H9 (cell line): ENCODE data around the gene MLST8. TPM values are rescaled to one million over a fixed set of nuclear protein-coding genes. Genes with fewer than 3 reads are reported as not detected.

ENCODE experiments used
- DNase-seq: peaks from one replicate; pipeline ENCODE4 v3.0.0-alpha.2; 2017
- H2AFZ ChIP-seq: one replicate; pipeline ENCODE4 v1.6.1; 2013; ENCODE audit warnings: mild to moderate bottlenecking, low read length, control low read depth, moderate library complexity
- H2AK5ac ChIP-seq: 2 replicates; pipeline ENCODE4 v1.6.1; 2013; ENCODE audit warnings: low read length, control low read depth, mixed read lengths; ENCODE audit not compliant: insufficient read length
- H2BK120ac ChIP-seq: one replicate; pipeline ENCODE4 v1.6.1; 2013; ENCODE audit warnings: low read depth, mild to moderate bottlenecking, low read length, control low read depth, inconsistent platforms; ENCODE audit not compliant: poor library complexity, severe bottlenecking
- H2BK12ac ChIP-seq: 2 replicates; pipeline ENCODE4 v1.6.1; 2013; ENCODE audit warnings: low read length, control low read depth, mixed read lengths, low read depth; ENCODE audit not compliant: insufficient read length
- H2BK15ac ChIP-seq: 2 replicates; pipeline ENCODE4 v1.6.1; 2013; ENCODE audit warnings: low read depth, low read length, control low read depth
- H2BK20ac ChIP-seq: one replicate; pipeline ENCODE4 v1.6.1; 2013; ENCODE audit warnings: low read depth, mild to moderate bottlenecking, low read length, control low read depth, inconsistent platforms; ENCODE audit not compliant: poor library complexity, severe bottlenecking
- H2BK5ac ChIP-seq: 2 replicates; pipeline ENCODE4 v1.6.1; 2013; ENCODE audit warnings: low read length, control low read depth, mixed read lengths; ENCODE audit not compliant: insufficient read length
- H3K14ac ChIP-seq: 2 replicates; pipeline ENCODE4 v1.6.1; 2013; ENCODE audit warnings: low read length, control low read depth; ENCODE audit not compliant: insufficient read depth
- H3K18ac ChIP-seq: 2 replicates; pipeline ENCODE4 v1.6.1; 2013; ENCODE audit warnings: low read depth, mild to moderate bottlenecking, mixed read lengths, low read length, control low read depth; ENCODE audit not compliant: insufficient read length
- H3K23ac ChIP-seq: 2 replicates; pipeline ENCODE4 v1.6.1; 2013; ENCODE audit warnings: low read length, control low read depth, mixed read lengths, low read depth; ENCODE audit not compliant: insufficient read length
- H3K23me2 ChIP-seq: 2 replicates; pipeline ENCODE4 v1.6.1; 2013; ENCODE audit warnings: low read depth, mild to moderate bottlenecking, mixed read lengths, low read length, control low read depth; ENCODE audit not compliant: insufficient read length, poor library complexity, severe bottlenecking
- H3K27ac ChIP-seq: 2 replicates; pipeline ENCODE4 v1.5.1; 2013; ENCODE audit warnings: low read length, control low read depth, mixed read lengths, low read depth; ENCODE audit not compliant: insufficient read length
- H3K27me3 ChIP-seq: 2 replicates; pipeline ENCODE4 v1.6.1; 2013; ENCODE audit warnings: low read length, control low read depth, inconsistent platforms; ENCODE audit not compliant: insufficient read depth
- H3K4ac ChIP-seq: 2 replicates; pipeline ENCODE4 v1.6.1; 2013; ENCODE audit warnings: low read depth, mild to moderate bottlenecking, control low read depth, inconsistent platforms, low read length, moderate library complexity
- H3K4me1 ChIP-seq: 2 replicates; pipeline ENCODE4 v1.6.1; 2013; ENCODE audit warnings: low read length, control low read depth, inconsistent platforms; ENCODE audit not compliant: insufficient read depth
- H3K4me2 ChIP-seq: 2 replicates; pipeline ENCODE4 v1.6.1; 2013; ENCODE audit warnings: low read length, control low read depth, mixed read lengths; ENCODE audit not compliant: insufficient read length, insufficient read depth
- H3K56ac ChIP-seq: 2 replicates; pipeline ENCODE4 v1.6.1; 2013; ENCODE audit warnings: low read depth, mild to moderate bottlenecking, mixed read lengths, low read length, control low read depth; ENCODE audit not compliant: insufficient read length
- H3K79me1 ChIP-seq: 2 replicates; pipeline ENCODE4 v1.6.1; 2013; ENCODE audit warnings: low read depth, mild to moderate bottlenecking, moderate library complexity, low read length, control low read depth, inconsistent platforms; ENCODE audit not compliant: insufficient read depth, poor library complexity, severe bottlenecking
- H3K79me2 ChIP-seq: 2 replicates; pipeline ENCODE4 v1.6.1; 2013; ENCODE audit warnings: low read length, control low read depth, inconsistent platforms; ENCODE audit not compliant: insufficient read depth
- H3K9ac ChIP-seq: 2 replicates; pipeline ENCODE4 v1.6.1; 2013; ENCODE audit warnings: low read length, control low read depth, mixed read lengths; ENCODE audit not compliant: insufficient read length; ENCODE audit errors: extremely low read depth
- H3K9me3 ChIP-seq: one replicate; pipeline ENCODE4 v1.6.1; 2013; ENCODE audit warnings: low read depth, low read length, inconsistent platforms; ENCODE audit not compliant: control insufficient read depth
- H3T11ph ChIP-seq: one replicate; pipeline ENCODE4 v1.6.1; 2013; ENCODE audit warnings: mild to moderate bottlenecking, low read length, control low read depth, inconsistent platforms
- H4K20me1 ChIP-seq: one replicate; pipeline ENCODE4 v1.6.1; 2013; ENCODE audit not compliant: control insufficient read depth, insufficient read length, insufficient read depth
- H4K5ac ChIP-seq: 2 replicates; pipeline ENCODE4 v1.6.1; 2013; ENCODE audit warnings: low read depth, mild to moderate bottlenecking, mixed read lengths, low read length, control low read depth; ENCODE audit not compliant: insufficient read length
- H4K8ac ChIP-seq: replicated peaks from 2 replicates; pipeline ENCODE4 v1.6.1; 2013; ENCODE audit warnings: low read length, control low read depth, mixed read lengths, low read depth; ENCODE audit not compliant: insufficient read length
- H4K91ac ChIP-seq: 2 replicates; pipeline ENCODE4 v1.6.1; 2013; ENCODE audit warnings: low read depth, mild to moderate bottlenecking, moderate library complexity, mixed read lengths, low read length, control low read depth; ENCODE audit not compliant: insufficient read length
- H3K27ac Mint-ChIP-seq, 3 experiments: 2 replicates in 2 of 3; 3 replicates in 1 of 3; pipeline ENCODE4 v1.8.0; 2020 to 2021; ENCODE audit warnings: mixed read lengths in 3 of 3, mild to moderate bottlenecking in 1 of 3, moderate library complexity in 1 of 3
- H3K27me3 Mint-ChIP-seq: 2 replicates; pipeline ENCODE4 v1.8.0; 2021; ENCODE audit warnings: low read depth, mild to moderate bottlenecking, moderate library complexity, mixed read lengths
- H3K36me3 Mint-ChIP-seq, 3 experiments: 2 replicates in 2 of 3; 3 replicates in 1 of 3; pipeline ENCODE4 v1.8.0; 2020 to 2021; ENCODE audit warnings: low read depth in 3 of 3, mixed read lengths in 3 of 3; ENCODE audit not compliant: insufficient read depth in 1 of 3
- H3K4me1 Mint-ChIP-seq, 2 experiments: 2 replicates each; pipeline ENCODE4 v1.8.0; 2020; ENCODE audit warnings: mixed read lengths in 2 of 2
- H3K4me3 Mint-ChIP-seq, 2 experiments: 2 replicates in 1 of 2; 3 replicates in 1 of 2; pipeline ENCODE4 v1.8.0; 2020 to 2021; ENCODE audit warnings: mild to moderate bottlenecking in 2 of 2, mixed read lengths in 2 of 2, moderate library complexity in 1 of 2
- H3K9me3 Mint-ChIP-seq, 2 experiments: 2 replicates in 1 of 2; 3 replicates in 1 of 2; pipeline ENCODE4 v1.8.0; 2020; ENCODE audit warnings: mild to moderate bottlenecking in 2 of 2, mixed read lengths in 2 of 2, moderate library complexity in 1 of 2
- CTCF ChIP-seq: fragments of 200-600 bp; sonication (generic); conservative IDR thresholded peaks from 3 replicates; pipeline ENCODE4 v1.8.0; 2021; ENCODE audit warnings: antibody characterized with exemption, mild to moderate bottlenecking
- WGBS: extraction: QIAGEN DNeasy Blood & Tissue Kit; methylation state at CpG from one replicate; pipeline ENCODE4 v1.1.7; 2013; ENCODE audit warnings: missing lambda C conversion rate, low lambda C conversion rate, mixed read lengths; ENCODE audit not compliant: insufficient read length; ENCODE audit errors: extremely low coverage; 5-methylcytosine and 5-hydroxymethylcytosine counted together
- total RNA-seq: library from RNA; stranded (reverse); gene quantifications from 2 replicates; pipeline ENCODE4 v1.2.1, GENCODE V29; 2021

MLST8 gene
- total RNA-seq, 1 experiment from 2014 or later: 74.5 TPM

GRCh38 chr16:2199095-2199494, 6.2 kb upstream of the MLST8 start:
- TF ChIP-seq CTCF: no peak
- Histone ChIP-seq H3K79me1 (no peaks in the 10 kb centered on the region), H3K23ac (no peak overlapping the region), H4K8ac (no peak overlapping the region), H4K20me1 (no peaks in the 10 kb centered on the region), H2AFZ (no peak overlapping the region), H3K27me3 (peaks cover 8% of the 10 kb centered on the region; the same call in 1 of the 2 replicates), H4K91ac (no peak overlapping the region), H3T11ph (no peak overlapping the region), H3K27ac (no peak overlapping the region), H3K56ac (no peak overlapping the region), H2BK12ac (no peak overlapping the region), H2BK120ac (no peak overlapping the region), H3K4ac (no peak overlapping the region), H2BK5ac (no peak overlapping the region), H3K9ac (no peak overlapping the region), H4K5ac (no peak overlapping the region), H3K4me2 (no peak overlapping the region), H3K18ac (no peak overlapping the region), H3K14ac (no peak overlapping the region), H3K9me3 (no peaks in the 10 kb centered on the region), H2BK15ac (no peak overlapping the region), H2BK20ac (no peak overlapping the region), H3K23me2 (peaks cover 7% of the 10 kb centered on the region), H3K4me1 (no peaks in the 10 kb centered on the region), H2AK5ac (no peak overlapping the region), H3K79me2 (no peaks in the 10 kb centered on the region)
- DNase-seq: no peak
- H3K4me1 Mint-ChIP-seq: peaks cover 4% of the 10 kb centered on the region in 2 experiments; a peak in 1 of 4 replicates
- peaks cover 0 to 5% of the 10 kb centered on the region in 2 experiments; a peak in 1 of 5 replicates for H3K9me3 Mint-ChIP-seq
- peak overlapping the region in 1 of 2 experiments; percentile 11; a peak in 1 of 5 replicates for H3K4me3 Mint-ChIP-seq
- peaks cover 65% of the 10 kb centered on the region for H3K27me3 Mint-ChIP-seq
- H3K27ac Mint-ChIP-seq: no peak overlapping the region
- WGBS: no CpG with 5 or more reads among the region's 5 CpGs
- H3K36me3 Mint-ChIP-seq: no peaks in the 10 kb centered on the region
